IMR-90 (cell line): ENCODE measurements around the gene KRTAP12-3. TPM values are rescaled to one million over a fixed set of nuclear protein-coding genes. Genes with fewer than 3 reads are reported as not detected.

ENCODE experiments used
- ATAC-seq: fragments of 200-7000 bp; cut with Tn5 transposase; 2 replicates; pipeline ENCODE4 v1.9.1; 2020; ENCODE audit warnings: low read depth, mild to moderate bottlenecking, moderate library complexity
- BruUV-seq: library from RNA; stranded (reverse); fragments of 400-500 nt; replicated peaks from 2 replicates; lab custom pipeline; 2021; lab: Mats Ljungman, UMichigan
- CTCF ChIA-PET: fragments of 300-600 bp; formaldehyde crosslinking; extraction: SDS; loops from one replicate; lab custom pipeline; 2021; ENCODE audit warnings: antibody characterized with exemption; lab: Yijun Ruan, JAX
- POLR2A ChIA-PET: fragments of 300-600 bp; sonication (Branson Sonifier 250); formaldehyde crosslinking; loops from one replicate; lab custom pipeline; 2022; ENCODE audit warnings: antibody characterized with exemption; ENCODE audit not compliant: unreplicated experiment; lab: Charles Lee
- DNase-seq: peaks from one replicate; pipeline ENCODE4 v3.0.0; 2013
- H2AFZ ChIP-seq: replicated peaks from 2 replicates; pipeline ENCODE3; 2013; ENCODE audit warnings: low read length, mild to moderate bottlenecking; ENCODE audit not compliant: poor library complexity
- H2AK5ac ChIP-seq: 2 replicates; pipeline ENCODE4 v1.6.1; 2013; ENCODE audit warnings: low read depth, low read length, inconsistent platforms
- H2AK9ac ChIP-seq: replicated peaks from 2 replicates; pipeline ENCODE3; 2013; ENCODE audit warnings: mild to moderate bottlenecking, low read depth, low read length, moderate library complexity; ENCODE audit not compliant: poor library complexity
- H2BK120ac ChIP-seq: 2 replicates; pipeline ENCODE4 v1.6.1; 2013; ENCODE audit warnings: low read depth, low read length, inconsistent platforms
- H2BK15ac ChIP-seq: 3 replicates; pipeline ENCODE4 v1.6.1; 2013; ENCODE audit warnings: low read depth, low read length, inconsistent platforms
- H2BK20ac ChIP-seq: 2 replicates; pipeline ENCODE4 v1.6.1; 2013; ENCODE audit warnings: low read depth, mild to moderate bottlenecking, inconsistent platforms, low read length, moderate library complexity
- H2BK5ac ChIP-seq: 2 replicates; pipeline ENCODE4 v1.6.1; 2013; ENCODE audit warnings: mild to moderate bottlenecking, low read depth, low read length, inconsistent platforms; ENCODE audit not compliant: poor library complexity, severe bottlenecking
- H3K14ac ChIP-seq: replicated peaks from 2 replicates; pipeline ENCODE4 v1.6.1; 2013; ENCODE audit warnings: low read depth, low read length, inconsistent platforms
- H3K18ac ChIP-seq: 2 replicates; pipeline ENCODE4 v1.6.1; 2013; ENCODE audit warnings: low read depth, low read length, control low read depth
- H3K23ac ChIP-seq: 2 replicates; pipeline ENCODE4 v1.6.1; 2013; ENCODE audit warnings: low read depth, low read length, inconsistent platforms
- H3K27ac ChIP-seq: 2 replicates; pipeline ENCODE4 v1.5.1; 2013; ENCODE audit warnings: mild to moderate bottlenecking, control low read depth, low read length; ENCODE audit not compliant: insufficient read depth
- H3K27me3 ChIP-seq: 2 replicates; pipeline ENCODE4 v1.6.1; 2013; ENCODE audit warnings: low read length; ENCODE audit not compliant: control insufficient read depth, insufficient read depth
- H3K36me3 ChIP-seq: 2 replicates; pipeline ENCODE4 v1.6.1; 2013; ENCODE audit warnings: low read length, mixed read lengths; ENCODE audit not compliant: control insufficient read depth, insufficient read depth
- H3K4ac ChIP-seq: 2 replicates; pipeline ENCODE4 v1.6.1; 2013; ENCODE audit warnings: low read depth, low read length, inconsistent platforms
- H3K4me1 ChIP-seq: 2 replicates; pipeline ENCODE4 v1.6.1; 2013; ENCODE audit warnings: low read length, mixed read lengths; ENCODE audit not compliant: control insufficient read depth, insufficient read depth
- H3K4me2 ChIP-seq: 2 replicates; pipeline ENCODE4 v1.6.1; 2013; ENCODE audit warnings: low read depth, mild to moderate bottlenecking, control low read depth, low read length, moderate library complexity
- H3K4me3 ChIP-seq: 2 replicates; pipeline ENCODE4 v1.5.1; 2013; ENCODE audit warnings: low read depth, mild to moderate bottlenecking, control low read depth, low read length, moderate library complexity; ENCODE audit not compliant: insufficient read depth
- H3K56ac ChIP-seq: 2 replicates; pipeline ENCODE4 v1.6.1; 2013; ENCODE audit warnings: low read length, inconsistent platforms; ENCODE audit not compliant: insufficient read depth; ENCODE audit errors: extremely low read depth
- H3K79me1 ChIP-seq, 2 experiments: 2 replicates each; pipeline ENCODE4 v1.6.1; 2013; ENCODE audit warnings: low read length in 2 of 2, inconsistent platforms in 1 of 2, low read depth in 1 of 2
- H3K9ac ChIP-seq: 2 replicates; pipeline ENCODE4 v1.6.1; 2013; ENCODE audit warnings: low read depth, low read length, control low read depth
- H3K9me1 ChIP-seq: 2 replicates; pipeline ENCODE4 v1.6.1; 2013; ENCODE audit warnings: low read length, inconsistent platforms; ENCODE audit not compliant: insufficient read depth
- H3K9me3 ChIP-seq: 2 replicates; pipeline ENCODE4 v1.6.1; 2013; ENCODE audit warnings: low read length; ENCODE audit not compliant: control insufficient read depth, insufficient read depth
- H4K20me1 ChIP-seq: 2 replicates; pipeline ENCODE4 v1.6.1; 2013; ENCODE audit warnings: low read length, inconsistent platforms; ENCODE audit not compliant: insufficient read depth
- H4K5ac ChIP-seq: 2 replicates; pipeline ENCODE4 v1.6.1; 2013; ENCODE audit warnings: mild to moderate bottlenecking, low read depth, low read length, control low read depth
- H4K8ac ChIP-seq, 2 experiments: 2 replicates each; pipeline ENCODE4 v1.6.1; 2013; ENCODE audit warnings: low read depth in 2 of 2, low read length in 2 of 2, control low read depth in 1 of 2, inconsistent platforms in 1 of 2
- H4K91ac ChIP-seq: 2 replicates; pipeline ENCODE4 v1.6.1; 2013; ENCODE audit warnings: low read depth, low read length, inconsistent platforms; ENCODE audit not compliant: insufficient read depth
- FOS ChIP-seq: fragments of 150-350 bp; IDR thresholded peaks from 2 replicates; pipeline ENCODE4 v1.6.1; 2016; ENCODE audit warnings: low read depth, low read length
- MAFK ChIP-seq: IDR thresholded peaks from 2 replicates; pipeline ENCODE4 v1.6.1; 2012; ENCODE audit warnings: low read depth, low read length, improper control_type of control experiment
- WGBS, 2 experiments: methylation state at CpG; one replicate each; pipeline versions ENCODE4 v1.1.5 to v1.1.7; 2013; ENCODE audit warnings: missing lambda C conversion rate in 2 of 2; ENCODE audit not compliant: insufficient read length in 1 of 2; ENCODE audit errors: extremely low coverage in 2 of 2; 5-methylcytosine and 5-hydroxymethylcytosine counted together
- dilution Hi-C: fragments of 300-500 bp; cut with HindIII; formaldehyde crosslinking; loops from one replicate; pipeline ENCODE4 v1.14.3; 2018; ENCODE audit warnings: low sequenced_read_pairs; ENCODE audit not compliant: unreplicated experiment
- in situ Hi-C: fragments of 300-500 bp; cut with MboI; formaldehyde crosslinking; loops from 3 replicates; pipeline ENCODE4 v1.14.3; 2019; ENCODE audit warnings: low sequenced_read_pairs, inconsistent platforms, mixed read lengths
- intact Hi-C: fragments of 100-400 bp; cut with micrococcal nuclease; formaldehyde crosslinking; loops from 2 replicates; pipeline ENCODE4 v1.10.0; 2022
- polyA plus RNA-seq, 3 experiments: library from polyadenylated mRNA; depleted of rRNA; stranded (reverse); fragments of >200 nt; gene quantifications; 2 replicates each; pipeline ENCODE4 v1.2.3, GENCODE V29; 2012; ENCODE audit warnings: low replicate concordance in 1 of 3
- total RNA-seq: library from RNA; depleted of rRNA; stranded (reverse); fragments of >200 nt; gene quantifications from 2 replicates; pipeline ENCODE4 v1.2.3, GENCODE V29; 2012

KRTAP12-3 gene
- total and polyA plus RNA-seq, 2 of the 4 experiments (the other 2 are of a cell fraction): not detected

DNA sequence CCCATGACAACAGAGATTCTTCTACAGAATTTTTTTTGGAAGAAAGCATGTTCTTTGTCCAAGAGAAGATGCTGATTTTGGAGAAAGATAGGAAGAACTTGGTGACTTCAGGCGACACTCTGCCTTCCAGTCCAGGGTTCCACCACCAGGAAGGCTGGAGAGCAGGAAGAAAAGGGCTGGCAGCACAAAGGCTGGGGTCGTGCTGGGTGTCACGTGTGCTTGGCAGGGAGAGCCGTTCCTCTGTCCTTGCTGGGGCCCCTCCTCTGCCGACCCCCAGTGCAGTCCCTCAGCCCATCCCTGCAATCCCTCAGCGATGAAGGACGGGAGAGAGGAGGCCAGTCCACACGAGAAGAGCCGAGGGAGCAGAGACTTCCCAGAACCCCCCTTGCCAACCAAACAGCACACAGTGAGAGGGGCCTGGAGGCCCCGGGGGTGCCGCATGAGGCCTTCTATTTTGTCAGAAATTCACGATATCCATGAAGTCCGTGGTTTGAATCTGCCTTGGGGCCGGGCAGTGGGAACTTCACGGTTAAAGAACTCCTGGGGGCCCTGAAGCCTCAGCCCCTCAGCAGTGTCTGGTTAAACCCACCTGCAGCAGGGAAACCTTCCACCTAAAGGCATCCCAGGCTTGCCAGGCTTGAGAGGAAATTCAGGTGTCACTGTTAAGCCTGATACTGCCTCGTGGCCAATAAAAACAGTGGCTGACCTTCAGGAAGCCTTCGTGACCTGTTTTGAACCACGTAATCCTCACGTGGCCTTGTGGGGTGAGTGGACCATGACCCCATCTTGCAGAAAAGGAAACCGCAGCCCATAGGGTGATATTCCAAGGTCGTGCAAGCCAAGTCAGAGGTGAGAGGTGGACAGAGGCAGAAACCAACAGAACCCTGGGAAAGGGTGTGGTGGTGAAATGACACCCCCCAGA lies 42.6 kb downstream of the KRTAP12-3 start (continued):
- TF ChIP-seq MAFK: no peak

DNA sequence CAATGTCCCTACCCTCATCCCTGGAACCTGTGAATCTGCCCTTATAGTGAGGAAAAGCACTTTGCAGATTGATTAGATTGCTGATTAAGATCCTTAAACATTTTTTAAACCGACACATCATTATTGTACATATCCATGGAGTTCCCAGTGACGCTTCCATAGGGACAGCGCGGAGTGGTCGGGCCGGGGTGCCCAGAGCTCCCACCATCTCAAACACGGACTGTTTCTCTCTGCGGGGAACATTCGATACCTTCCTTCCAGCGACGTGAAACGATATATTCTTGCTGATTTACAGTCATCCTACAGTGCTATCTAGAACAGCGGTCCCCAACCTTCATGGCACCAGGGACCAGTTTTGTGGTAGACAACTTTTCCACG lies 43.3 kb downstream of the KRTAP12-3 start:
- in situ Hi-C loops: no loop called here
- Histone ChIP-seq H3K14ac (no peak overlapping the region), H3K4me2 (no peak overlapping the region), H3K9ac (no peak overlapping the region), H3K27me3 (peaks cover 70% of the 10 kb centered on the region), H2AK9ac (no peak overlapping the region), H3K36me3 (no peaks in the 10 kb centered on the region), H2AK5ac (no peak overlapping the region), H3K4ac (no peak overlapping the region), H3K79me1 (no peaks in the 10 kb centered on the region), H2BK15ac (no peak overlapping the region), H3K27ac (no peak overlapping the region), H2BK20ac (no peak overlapping the region), H3K4me3 (no peak overlapping the region), H2BK120ac (no peak overlapping the region), H2AFZ (no peak overlapping the region), H4K8ac (no peak overlapping the region), H4K20me1 (no peaks in the 10 kb centered on the region), H3K23ac (no peak overlapping the region), H4K91ac (no peak overlapping the region), H3K9me3 (peaks cover 1% of the 10 kb centered on the region; the same call in 1 of the 2 replicates), H3K56ac (no peak overlapping the region), H3K9me1 (no peaks in the 10 kb centered on the region), H3K18ac (no peak overlapping the region), H2BK5ac (no peak overlapping the region), H4K5ac (no peak overlapping the region), H3K4me1 (no peaks in the 10 kb centered on the region)
- DNase-seq (no peak), ATAC-seq (no peak)
- intact Hi-C loops: no loop called here
- ChIA-PET POLR2A (no interaction called here), CTCF (interaction anchor here (0.6 kb wide), 1 partner anchor 9 kb away, joined by 5 read pairs; no protein-coding TSS in a partner anchor)
- dilution Hi-C loops: no loop called here
- 82% methylated on average over 6 of the region's 14 CpGs; no CpG with 5 or more reads in 1 of the 2 experiments for WGBS, 2 experiments
- no TSS peak for BruUV-seq
- TF ChIP-seq FOS: no peak
